Caco-2 (cell line): ENCODE results near the gene PCIF1. TPM values are rescaled to one million over a fixed set of nuclear protein-coding genes. Genes with fewer than 3 reads are reported as not detected.
A peak's percentile ranks its signal among the peaks of the same experiment; 100 is the strongest.

Source experiments
- BruUV-seq: library from RNA; stranded (reverse); fragments of 400-500 nt; replicated peaks from 2 replicates; lab custom pipeline; 2021; lab: Mats Ljungman, UMichigan
- CTCF ChIA-PET: fragments of 300-600 bp; sonication (Branson Sonifier 250); formaldehyde crosslinking; loops from one replicate; lab custom pipeline; 2022; ENCODE audit warnings: antibody characterized with exemption; lab: Charles Lee
- POLR2A ChIA-PET: fragments of 300-600 bp; sonication (Branson Sonifier 250); formaldehyde crosslinking; loops from one replicate; lab custom pipeline; 2022; ENCODE audit warnings: antibody characterized with exemption; lab: Charles Lee
- DNase-seq, 2 experiments: peaks; one replicate each; pipeline versions ENCODE4 v3.0.0 to v3.0.0-alpha.2; 2020 to 2022
- H3K27me3 ChIP-seq: replicated peaks from 2 replicates; pipeline ENCODE4 v1.6.0; 2011; ENCODE audit warnings: low read length; ENCODE audit not compliant: control insufficient read depth, insufficient read depth
- H3K36me3 ChIP-seq: 2 replicates; pipeline ENCODE4 v1.5.1; 2011; ENCODE audit warnings: low read length; ENCODE audit not compliant: control insufficient read depth, insufficient read depth
- H3K4me1 ChIP-seq: fragments of 250-450 bp; sonication (Bioruptor Pico); 2 replicates; pipeline ENCODE4 v1.5.1; 2020; ENCODE audit warnings: mild to moderate bottlenecking
- H3K4me3 ChIP-seq: 2 replicates; pipeline ENCODE4 v1.5.1; 2011; ENCODE audit warnings: low read depth, mild to moderate bottlenecking, control low read depth, low read length
- H3K9me3 ChIP-seq: fragments of 250-450 bp; sonication (Bioruptor Pico); 2 replicates; pipeline ENCODE4 v1.5.1; 2020; ENCODE audit warnings: mild to moderate bottlenecking, moderate library complexity
- H3K27ac Mint-ChIP-seq: one replicate; pipeline ENCODE4 v1.8.0; 2022; ENCODE audit warnings: mixed read lengths; ENCODE audit not compliant: unreplicated experiment
- H3K27me3 Mint-ChIP-seq: one replicate; pipeline ENCODE4 v1.8.0; 2022; ENCODE audit warnings: mixed read lengths; ENCODE audit not compliant: insufficient read depth, unreplicated experiment
- H3K36me3 Mint-ChIP-seq: one replicate; pipeline ENCODE4 v1.8.0; 2022; ENCODE audit warnings: mild to moderate bottlenecking, mixed read lengths; ENCODE audit not compliant: insufficient read depth, unreplicated experiment
- H3K4me1 Mint-ChIP-seq: one replicate; pipeline ENCODE4 v1.8.0; 2022; ENCODE audit warnings: low read depth, mixed read lengths; ENCODE audit not compliant: unreplicated experiment
- H3K4me3 Mint-ChIP-seq: one replicate; pipeline ENCODE4 v1.8.0; 2022; ENCODE audit warnings: mild to moderate bottlenecking, moderate library complexity, mixed read lengths; ENCODE audit not compliant: unreplicated experiment
- H3K9me3 Mint-ChIP-seq: one replicate; pipeline ENCODE4 v1.8.0; 2022; ENCODE audit warnings: mixed read lengths; ENCODE audit not compliant: unreplicated experiment
- CTCF ChIP-seq, 2 experiments: fragments of 200-600 bp in 1 of 2; IDR thresholded peaks; 1 replicate in 1 of 2; 2 replicates in 1 of 2; pipeline versions ENCODE4 v1.5.1 to v1.8.0; 2011 to 2022; ENCODE audit warnings: antibody characterized with exemption in 1 of 2, control low read depth in 1 of 2, inconsistent platforms in 1 of 2, low read depth in 1 of 2, low read length in 1 of 2, mild to moderate bottlenecking in 1 of 2, moderate library complexity in 1 of 2; ENCODE audit not compliant: insufficient read depth in 1 of 2, severe bottlenecking in 1 of 2, unreplicated experiment in 1 of 2
- intact Hi-C: fragments of 100-400 bp; cut with micrococcal nuclease; formaldehyde crosslinking; loops from one replicate; pipeline ENCODE4 v1.10.0; 2022; ENCODE audit not compliant: unreplicated experiment
- total RNA-seq: library from RNA; stranded (reverse); gene quantifications from 2 replicates; pipeline ENCODE4 v1.2.3, GENCODE V29; 2022

PCIF1 gene
- total RNA-seq, 1 experiment from 2014 or later = 75.9 TPM

GRCh38 chr20:45944151-45944964, 9.9 kb downstream of the PCIF1 start:
- no peak for TF ChIP-seq CTCF (IDR thresholded peaks at IDR 0.05; ENCODE audit: insufficient read depth in 1 of 2, low read depth in 1 of 2, low read length in 1 of 2, severe bottlenecking in 1 of 2, unreplicated experiment in 1 of 2)
- H3K4me1 ChIP-seq = no peaks in the 10 kb centered on the region
- peaks cover 19% of the 10 kb centered on the region for H3K36me3 ChIP-seq
- Mint-ChIP-seq H3K36me3 (peaks cover 54% of the 10 kb centered on the region), H3K9me3 (no peaks in the 10 kb centered on the region), H3K4me1 (no peaks in the 10 kb centered on the region), H3K27me3 (no peaks in the 10 kb centered on the region), H3K4me3 (no peak overlapping the region), H3K27ac (no peak overlapping the region)
- CTCF ChIA-PET = interaction anchor here (0.8 to 1.8 kb wide), 4 partner anchors 10 to 87 kb away, joined by 3 to 8 read pairs (median 4); partner anchors contain the start of genes ACOT8, PCIF1 and ZSWIM3
- no TSS peak for BruUV-seq
- no peak for DNase-seq
- POLR2A ChIA-PET = interaction anchor here (1.7 kb wide), 1 partner anchor 10 kb away, joined by 9 read pairs; the partner anchor contains the start of gene PCIF1
- intact Hi-C loops = no loop called here
- H3K9me3 ChIP-seq = no peaks in the 10 kb centered on the region
- no peaks in the 10 kb centered on the region for H3K27me3 ChIP-seq
- no peak overlapping the region for H3K4me3 ChIP-seq

GRCh38 chr20:45944965-45945677, 10.6 kb downstream of the PCIF1 start:
- no peak overlapping the region for H3K27ac Mint-ChIP-seq
- CTCF ChIA-PET = interaction anchor here (1.0 to 1.8 kb wide), 3 partner anchors 10 to 88 kb away, joined by 3 to 8 read pairs (median 5); partner anchors contain the start of genes ACOT8, PCIF1 and ZSWIM3

More at GRCh38 chr20:45944965-45945677, 10.6 kb downstream of the PCIF1 start:
- no peaks in the 10 kb centered on the region for H3K4me1 ChIP-seq
- no TSS peak for BruUV-seq
- POLR2A ChIA-PET = interaction anchor here (1.7 kb wide), 1 partner anchor 11 kb away, joined by 9 read pairs; the partner anchor contains the start of gene PCIF1
- peaks cover 21% of the 10 kb centered on the region for H3K36me3 ChIP-seq
- intact Hi-C loops = no loop called here
- no peaks in the 10 kb centered on the region for H3K4me1 Mint-ChIP-seq
- H3K4me3 Mint-ChIP-seq = no peak overlapping the region
- DNase-seq = no peak
- no peaks in the 10 kb centered on the region for H3K27me3 ChIP-seq
- no peaks in the 10 kb centered on the region for H3K27me3 Mint-ChIP-seq
- H3K9me3 Mint-ChIP-seq = no peaks in the 10 kb centered on the region
- H3K4me3 ChIP-seq = no peak overlapping the region
- peaks cover 54% of the 10 kb centered on the region for H3K36me3 Mint-ChIP-seq
- H3K9me3 ChIP-seq = no peaks in the 10 kb centered on the region
- TF ChIP-seq CTCF (IDR thresholded peaks at IDR 0.05; ENCODE audit: insufficient read depth in 1 of 2, low read depth in 1 of 2, low read length in 1 of 2, severe bottlenecking in 1 of 2, unreplicated experiment in 1 of 2) = peak in 1 of 2 experiments; percentile 23
